ENCODE measurements around the gene SLC16A13.
"Not testable (repeated sequence)": the region's sequence is repeated elsewhere in the genome, so short reads cannot be mapped to it uniquely, and the experiment has no call there.

Gene SLC16A13

GRCh38 chr17:7063518-7064094 is 27.8 kb downstream of the SLC16A13 start:
- no peak for DNase-seq (ENCODE audit: low spot score)

- DNase-seq (ENCODE audit: low spot score), result no peak
Measured at GRCh38 chr17:7064261-7064660, 28.4 kb downstream of the SLC16A13 start.

DNA sequence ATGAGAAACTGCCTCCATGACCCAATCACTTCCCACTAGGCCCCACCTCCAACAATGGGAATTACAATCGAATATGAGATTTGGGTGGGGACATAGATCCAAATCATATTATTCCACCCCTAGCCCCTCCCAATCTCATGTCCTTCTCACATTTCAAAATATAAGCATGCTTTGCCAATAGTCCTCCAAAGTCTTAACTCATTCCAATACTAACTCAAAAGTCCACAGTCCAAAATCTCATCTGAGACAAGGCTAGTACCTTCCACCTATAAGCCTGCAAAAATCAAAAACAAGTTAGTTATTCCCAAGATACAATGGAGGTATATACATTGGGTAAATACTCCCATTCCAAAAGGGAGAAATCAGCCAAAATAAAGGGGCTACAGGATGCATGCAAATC is 31.4 kb downstream of the SLC16A13 start:
- DNase-seq (ENCODE audit: low spot score), result no peak

GRCh38 chr17:7068268-7068667 is 32.5 kb downstream of the SLC16A13 start:
- no peak for DNase-seq (ENCODE audit: low spot score)

DNA sequence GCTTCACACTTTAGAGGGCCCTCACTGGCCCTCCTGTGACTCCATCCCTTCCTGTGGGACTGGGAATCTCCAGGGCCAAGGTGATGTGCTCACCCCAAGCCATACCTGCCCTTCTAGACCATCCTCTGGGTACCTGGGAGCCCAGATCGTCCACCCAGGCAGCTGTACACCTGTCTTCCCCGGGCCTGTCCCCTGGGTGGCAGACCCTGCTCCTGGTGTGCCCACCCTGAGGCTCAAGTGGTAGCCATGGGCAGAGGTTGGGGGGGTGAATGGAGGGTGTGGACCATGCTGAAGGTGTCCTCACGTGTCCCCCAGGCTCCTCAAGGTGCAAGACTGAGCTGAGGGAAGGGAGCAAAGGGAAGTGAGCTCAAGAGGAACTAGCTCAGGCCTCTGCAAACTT is 34.9 kb downstream of the SLC16A13 start:
- DNase-seq (ENCODE audit: low spot score), result no peak

GRCh38 chr17:7072406-7072805 is 36.6 kb downstream of the SLC16A13 start:
- DNase-seq (ENCODE audit: low spot score), result no peak

DNA sequence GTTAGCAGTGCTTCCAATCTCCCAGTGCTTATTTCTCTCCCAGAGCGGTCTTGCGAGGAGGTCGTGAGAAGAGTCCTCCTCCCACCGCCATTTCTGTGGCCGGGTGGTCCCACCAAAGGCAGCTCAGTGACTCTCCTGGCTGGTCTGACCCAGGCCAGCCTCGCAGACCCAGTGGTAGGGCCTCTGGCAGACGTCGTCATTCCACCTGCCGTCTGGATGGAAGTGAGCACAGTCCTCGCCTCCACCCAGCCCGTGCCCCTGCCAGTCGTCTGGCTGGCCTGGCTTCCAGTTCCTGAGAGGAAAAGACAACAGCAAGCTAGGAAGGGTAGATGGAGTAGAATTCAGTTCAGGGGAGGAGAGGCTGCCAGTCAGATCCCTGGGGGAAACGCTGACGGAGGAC is 39.1 kb downstream of the SLC16A13 start:
- no peak for DNase-seq (ENCODE audit: low spot score)

DNA sequence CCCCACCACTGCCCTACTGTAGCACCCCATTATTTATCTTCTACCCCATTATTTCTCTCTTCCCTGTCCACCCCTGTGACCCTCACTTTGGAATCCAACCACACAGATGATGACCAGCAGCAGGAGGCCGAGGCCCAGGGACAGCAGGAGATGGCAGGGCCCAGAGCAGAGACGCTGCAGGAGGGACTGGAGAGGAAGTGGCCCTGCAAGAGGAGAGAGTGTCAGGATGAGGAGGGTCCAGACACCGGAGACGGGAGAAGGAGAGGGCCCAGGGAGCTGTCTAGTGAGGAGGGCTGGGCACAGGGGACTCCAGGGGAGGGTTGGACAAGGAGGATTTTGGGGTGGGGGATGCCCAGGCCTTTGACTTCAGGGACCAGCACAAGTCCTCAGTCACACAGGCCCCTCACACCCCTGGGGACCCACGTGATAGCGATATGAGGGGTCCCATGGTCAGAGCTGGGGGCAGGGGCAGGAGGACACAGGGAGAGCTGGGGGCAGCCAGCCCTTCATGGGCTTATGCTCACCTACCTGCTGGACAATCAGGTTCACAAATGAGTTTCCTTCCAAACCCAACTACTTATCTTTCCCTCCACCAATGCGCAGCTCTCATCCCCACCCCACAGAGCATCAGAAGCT is 42.2 kb downstream of the SLC16A13 start:
- no peak for DNase-seq (ENCODE audit: low spot score)

GRCh38 chr17:7078711-7079110 is 42.9 kb downstream of the SLC16A13 start:
- DNase-seq (ENCODE audit: low spot score), result no peak

DNA sequence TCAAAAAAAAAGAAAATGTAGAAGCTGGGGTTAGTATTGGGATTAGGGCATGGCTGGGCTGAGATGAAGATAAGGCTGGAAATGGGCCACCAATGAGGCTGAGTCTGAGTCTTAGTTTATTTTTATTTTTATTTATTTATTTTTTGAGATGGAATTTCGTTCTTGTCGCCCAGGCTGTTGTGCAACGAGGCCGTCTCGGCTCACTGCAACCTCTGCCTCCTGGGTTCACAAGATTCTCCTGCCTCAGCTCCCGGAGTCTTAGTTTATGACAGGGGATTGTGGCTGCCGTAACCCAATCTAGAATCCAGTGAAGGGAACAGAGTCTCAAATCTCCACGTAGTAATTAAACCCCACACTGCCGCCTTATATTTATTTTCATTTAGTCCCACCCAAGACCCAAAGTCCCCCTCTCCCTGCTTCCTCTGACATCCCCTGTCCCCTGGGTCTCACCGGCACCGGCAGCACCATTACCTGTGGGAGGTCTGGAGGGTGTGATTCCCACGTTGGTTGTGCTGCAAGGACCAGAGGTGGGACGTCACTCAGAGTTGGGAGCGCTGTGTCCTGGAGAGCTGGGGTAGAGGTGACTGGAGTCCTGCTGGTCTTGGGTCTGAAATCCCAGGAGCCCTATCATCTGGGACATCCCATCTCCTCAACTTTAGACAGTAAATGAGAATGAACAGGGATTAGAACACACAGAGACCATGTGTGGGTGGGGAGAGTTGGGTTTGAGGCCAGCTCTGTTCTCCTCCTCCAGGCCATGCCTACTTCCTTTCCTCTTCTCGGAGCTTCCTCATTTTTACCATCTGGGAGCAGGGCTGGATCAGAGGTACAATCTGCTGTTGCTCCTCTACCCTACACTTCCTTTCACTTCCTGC is 44.0 kb downstream of the SLC16A13 start, which contains the start of gene CLEC10A:
CLEC10A (minus strand) TSS at position 671 of the 875 bp plus-strand sequence. CDS start 1,439 bp downstream, outside the sequence.
- DNase-seq (ENCODE audit: low spot score), result no peak

DNA sequence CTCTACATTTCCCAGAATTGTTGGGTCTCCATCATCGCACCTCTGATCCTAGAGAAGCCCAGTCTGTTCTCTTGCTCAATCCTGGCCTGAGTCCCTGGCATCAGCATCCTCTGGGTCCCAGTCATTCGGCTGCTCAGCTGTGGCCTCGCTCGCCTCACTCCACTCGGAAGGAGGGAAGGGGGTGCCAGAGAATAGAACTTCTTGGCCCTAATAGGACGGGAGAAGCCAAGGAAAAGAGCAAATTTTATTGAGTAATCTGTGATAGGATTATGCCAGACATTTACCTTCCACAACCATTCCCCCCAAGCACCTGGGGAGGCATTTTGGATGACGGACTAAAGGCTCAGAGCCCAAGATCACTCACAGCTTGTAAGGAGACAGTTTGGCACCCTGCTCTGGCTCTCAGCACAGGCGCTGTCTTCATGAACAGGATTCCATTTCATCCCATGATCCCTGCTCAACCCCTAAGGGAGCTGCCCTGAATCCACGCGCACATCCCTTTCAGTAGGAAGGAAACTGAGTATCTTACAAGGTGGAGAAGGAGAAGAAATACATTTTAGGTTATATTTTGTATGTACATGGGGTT is 44.7 kb downstream of the SLC16A13 start:
- no peak for DNase-seq (ENCODE audit: low spot score)

DNA sequence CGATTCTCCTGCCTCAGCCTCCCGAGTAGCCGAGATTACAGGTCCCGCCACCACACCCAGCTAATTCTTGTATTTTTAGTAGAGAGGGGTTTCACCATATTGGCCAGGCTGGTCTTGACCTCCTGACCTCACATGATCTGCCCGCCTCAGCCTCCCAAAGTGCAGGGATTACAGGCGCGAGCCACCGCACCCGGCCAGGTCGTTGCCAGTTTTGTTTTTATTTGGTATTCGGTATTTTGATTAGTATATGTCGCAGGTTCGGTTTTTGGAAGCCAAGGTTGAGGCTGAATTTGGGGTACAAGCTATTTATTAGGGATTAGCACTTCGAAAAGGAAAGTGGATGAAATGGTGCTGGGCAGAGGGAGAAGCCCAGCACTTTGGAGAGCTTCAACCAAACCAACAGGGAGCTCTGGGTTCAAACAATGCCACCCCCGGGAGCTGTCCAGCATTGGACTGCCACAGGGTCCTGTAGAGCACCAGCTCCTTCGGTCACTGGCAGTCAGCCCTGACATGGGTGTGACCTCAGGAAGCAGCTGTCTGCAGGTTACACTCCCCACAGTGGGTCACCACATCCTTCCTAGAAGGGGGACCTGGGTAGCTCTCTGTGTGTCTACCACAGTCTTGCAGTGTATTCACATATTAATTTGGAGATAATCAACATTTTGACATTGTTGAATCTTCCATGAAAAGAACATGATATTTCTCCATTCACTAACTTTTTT is 45.7 kb downstream of the SLC16A13 start:
- no peak for DNase-seq (ENCODE audit: low spot score)

DNA sequence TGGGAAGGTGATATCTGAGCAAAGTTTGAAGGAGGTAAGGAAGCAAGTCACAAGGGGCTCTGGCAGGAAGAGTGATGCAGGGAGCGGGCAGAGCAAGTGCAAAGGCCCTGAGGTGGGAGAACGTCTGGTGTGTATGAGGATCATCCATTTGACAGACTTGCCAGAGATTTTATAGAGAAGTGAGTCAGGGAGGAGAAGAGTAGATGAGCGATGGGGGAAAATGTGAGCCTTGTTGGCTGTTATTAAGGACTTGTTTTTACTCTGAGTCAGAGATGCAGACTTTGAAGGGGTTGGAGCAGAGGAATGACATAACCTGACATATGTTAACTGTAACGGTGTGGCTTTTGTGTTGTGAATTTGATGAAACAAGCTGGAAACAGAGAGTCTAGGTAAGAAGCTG is 47.8 kb downstream of the SLC16A13 start:
- DNase-seq (ENCODE audit: low spot score), result no peak

GRCh38 chr17:7084088-7084487 is 48.3 kb downstream of the SLC16A13 start:
- no peak for DNase-seq (ENCODE audit: low spot score)

DNA sequence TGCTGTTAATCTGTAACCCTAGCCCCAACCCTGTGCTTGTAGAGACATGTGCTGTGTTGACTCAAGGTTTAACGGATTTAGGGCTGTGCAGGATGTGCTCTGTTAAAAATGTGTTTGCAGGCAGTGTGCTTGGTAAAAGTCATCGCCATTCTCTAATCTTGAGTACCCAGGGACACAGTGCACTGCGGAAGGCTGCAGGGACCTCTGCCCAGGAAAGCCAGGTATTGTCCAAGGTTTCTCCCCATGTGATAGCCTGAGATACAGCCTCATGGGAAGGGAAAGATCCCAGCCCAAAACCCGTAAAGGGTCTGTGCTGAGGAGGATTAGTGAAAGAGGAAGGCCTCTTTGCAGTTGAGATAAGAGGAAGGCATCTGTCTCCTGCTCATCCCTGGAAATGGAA is 52.6 kb downstream of the SLC16A13 start:
- DNase-seq (ENCODE audit: low spot score), result not testable (repeated sequence)

DNA sequence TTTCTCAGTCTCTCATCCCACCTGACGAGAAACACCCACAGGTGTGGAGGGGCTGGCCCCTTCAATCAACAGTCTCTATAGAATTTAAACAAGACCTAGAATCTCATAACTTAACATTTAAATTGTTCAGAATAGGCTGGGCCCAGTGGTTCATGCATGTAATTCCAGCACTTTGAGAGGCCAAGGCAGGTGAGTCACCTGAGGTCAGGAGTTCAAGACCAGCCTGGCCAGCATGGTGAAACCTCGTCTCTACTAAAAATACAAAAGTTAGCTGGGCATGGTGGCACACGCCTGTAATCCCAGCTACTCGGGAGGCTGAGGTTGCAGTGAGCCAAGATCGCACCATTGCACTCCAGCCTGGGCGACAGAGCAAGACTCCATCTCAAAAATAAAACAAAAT is 53.8 kb downstream of the SLC16A13 start:
- not testable (repeated sequence) for DNase-seq (ENCODE audit: low spot score)

All from ecto neural progenitor cell (in vitro differentiated cells).